GM23338 (cell line): Measurements from ENCODE around the gene PUM2. TPM values are rescaled to one million over a fixed set of nuclear protein-coding genes. Genes with fewer than 3 reads are reported as not detected.

Source experiments
- CREB1 ChIP-seq: fragments of 250-450 bp; sonication (Bioruptor Pico); IDR thresholded peaks from 2 replicates; pipeline ENCODE4 v1.5.0; 2020; ENCODE audit warnings: low read depth, mild to moderate bottlenecking, moderate library complexity
- ETS1 ChIP-seq: IDR thresholded peaks from 2 replicates; pipeline ENCODE4 v1.6.1; 2016; ENCODE audit warnings: antibody characterized with exemption
- EZH2 ChIP-seq: fragments of 200-600 bp; sonication (generic); IDR thresholded peaks from one replicate; pipeline ENCODE4 v1.8.0; 2017; ENCODE audit warnings: antibody characterized with exemption, mild to moderate bottlenecking, low read depth; ENCODE audit not compliant: unreplicated experiment
- EZH2phosphoT487 ChIP-seq: fragments of 200-600 bp; sonication (generic); IDR thresholded peaks from one replicate; pipeline ENCODE4 v1.8.1; 2018; ENCODE audit warnings: antibody characterized with exemption; ENCODE audit not compliant: unreplicated experiment
- JUNB ChIP-seq: IDR thresholded peaks from one replicate; pipeline ENCODE4 v1.6.1; 2016; ENCODE audit warnings: antibody characterized with exemption; ENCODE audit not compliant: unreplicated experiment
- NANOG ChIP-seq: IDR thresholded peaks from 2 replicates; pipeline ENCODE4 v1.6.1; 2016; ENCODE audit warnings: antibody characterized with exemption, borderline replicate concordance
- POLR2AphosphoS5 ChIP-seq: IDR thresholded peaks from 2 replicates; pipeline ENCODE4 v1.6.1; 2016; ENCODE audit warnings: antibody characterized with exemption, low read depth
- STAT1 ChIP-seq: IDR thresholded peaks from one replicate; pipeline ENCODE4 v1.6.1; 2016; ENCODE audit warnings: antibody characterized with exemption; ENCODE audit not compliant: unreplicated experiment
- ZNF114 ChIP-seq: fragments of 250-450 bp; sonication (Bioruptor Pico); IDR thresholded peaks from 2 replicates; pipeline ENCODE4 v1.5.0; 2020; ENCODE audit warnings: mild to moderate bottlenecking, moderate library complexity
- ZNF462 ChIP-seq: fragments of 250-450 bp; sonication (Bioruptor Pico); IDR thresholded peaks from 2 replicates; pipeline ENCODE4 v1.5.0; 2020; ENCODE audit warnings: mild to moderate bottlenecking, moderate library complexity
- polyA plus RNA-seq: library from polyadenylated mRNA; unstranded; fragments of >200 nt; fragmentation: Nextera tagmentation; extraction: Ambion mirVana; gene quantifications from 2 replicates; pipeline ENCODE4 v1.2.1, GENCODE V29; 2016
- total RNA-seq: library from RNA; depleted of rRNA; stranded (reverse); fragments of >200 nt; shearing (Covaris generic); gene quantifications from 2 replicates; pipeline ENCODE4 v1.2.3, GENCODE V29; 2014
- TF ChIP-seq, protein P1 (sequence below), 2 experiments: fragments of 200-600 bp in 1 of 2; sonication (generic) in 1 of 2; conservative IDR thresholded peaks; 2 replicates each; pipeline versions ENCODE4 v1.5.1 to v1.6.1; 2016 to 2017; ENCODE audit warnings: antibody characterized with exemption in 2 of 2, low read depth in 2 of 2, mild to moderate bottlenecking in 2 of 2, moderate library complexity in 1 of 2

PUM2 gene
- total and polyA plus RNA-seq, 2 experiments from 2014 or later, result 29.9 to 94.1 TPM

GRCh38 chr2:20209373-20210109 lies 141.1 kb downstream of the PUM2 start (continued):
- TF ChIP-seq ZNF462 (no peak), JUNB (no peak), CREB1 (CRISPR knock-in tag) (no peak), EZH2phosphoT487 (no peak), EZH2 (no peak), NANOG (no peak), STAT1 (no peak), POLR2AphosphoS5 (no peak), ETS1 (no peak), ZNF114 (CRISPR knock-in tag) (no peak)
- TF ChIP-seq, protein P1, sequence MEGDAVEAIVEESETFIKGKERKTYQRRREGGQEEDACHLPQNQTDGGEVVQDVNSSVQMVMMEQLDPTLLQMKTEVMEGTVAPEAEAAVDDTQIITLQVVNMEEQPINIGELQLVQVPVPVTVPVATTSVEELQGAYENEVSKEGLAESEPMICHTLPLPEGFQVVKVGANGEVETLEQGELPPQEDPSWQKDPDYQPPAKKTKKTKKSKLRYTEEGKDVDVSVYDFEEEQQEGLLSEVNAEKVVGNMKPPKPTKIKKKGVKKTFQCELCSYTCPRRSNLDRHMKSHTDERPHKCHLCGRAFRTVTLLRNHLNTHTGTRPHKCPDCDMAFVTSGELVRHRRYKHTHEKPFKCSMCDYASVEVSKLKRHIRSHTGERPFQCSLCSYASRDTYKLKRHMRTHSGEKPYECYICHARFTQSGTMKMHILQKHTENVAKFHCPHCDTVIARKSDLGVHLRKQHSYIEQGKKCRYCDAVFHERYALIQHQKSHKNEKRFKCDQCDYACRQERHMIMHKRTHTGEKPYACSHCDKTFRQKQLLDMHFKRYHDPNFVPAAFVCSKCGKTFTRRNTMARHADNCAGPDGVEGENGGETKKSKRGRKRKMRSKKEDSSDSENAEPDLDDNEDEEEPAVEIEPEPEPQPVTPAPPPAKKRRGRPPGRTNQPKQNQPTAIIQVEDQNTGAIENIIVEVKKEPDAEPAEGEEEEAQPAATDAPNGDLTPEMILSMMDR (conservative IDR thresholded peaks at IDR 0.05; ENCODE audit: low read depth in 2 of 2), result no peak
